Measurements from ENCODE around the gene UNC5CL.
A peak's percentile ranks its signal among the peaks of the same experiment; 100 is the strongest.
"Not testable (repeated sequence)": the region's sequence is repeated elsewhere in the genome, so short reads cannot be mapped to it uniquely, and the experiment has no call there.

The UNC5CL gene

GRCh38 chr6:41037107-41037900 is 1.7 kb downstream of the UNC5CL start:
- peak; percentile 11 for DNase-seq

GRCh38 chr6:41036601-41037000 is 2.4 kb downstream of the UNC5CL start:
- DNase-seq, result no peak

- no peak for DNase-seq
Measured at GRCh38 chr6:41036186-41036585, 2.8 kb downstream of the UNC5CL start.

- no peak for DNase-seq
Measured at GRCh38 chr6:41033776-41034175, 5.2 kb downstream of the UNC5CL start.

- no peak for DNase-seq
Measured at GRCh38 chr6:41032830-41033229, 6.2 kb downstream of the UNC5CL start.

GRCh38 chr6:41028561-41029412 is 10.2 kb downstream of the UNC5CL start:
- no peak for DNase-seq

- DNase-seq, result peak; percentile 72
Measured at GRCh38 chr6:41027799-41028560, 11.0 kb downstream of the UNC5CL start.

GRCh38 chr6:41027241-41027640 is 11.8 kb downstream of the UNC5CL start:
- DNase-seq, result no peak

GRCh38 chr6:41025966-41026530 is 13.0 kb downstream of the UNC5CL start:
- DNase-seq, result no peak

GRCh38 chr6:41023114-41023513 is 15.9 kb downstream of the UNC5CL start:
- DNase-seq, result no peak

- DNase-seq, result peak; percentile 16
Measured at GRCh38 chr6:41022294-41022693, 16.7 kb downstream of the UNC5CL start.

- DNase-seq, result peak; percentile 68
Measured at GRCh38 chr6:41021832-41022231, 17.2 kb downstream of the UNC5CL start.

- no peak for DNase-seq
Measured at GRCh38 chr6:41017663-41018062, 21.4 kb downstream of the UNC5CL start.

GRCh38 chr6:41015860-41016259 is 23.2 kb downstream of the UNC5CL start:
- not testable (repeated sequence) for DNase-seq

- DNase-seq, result no peak
Measured at GRCh38 chr6:41014780-41015179, 24.2 kb downstream of the UNC5CL start.

- DNase-seq, result no peak
Measured at GRCh38 chr6:41013466-41014153, 25.4 kb downstream of the UNC5CL start.

- DNase-seq, result no peak
Measured at GRCh38 chr6:41011673-41012072, 27.3 kb downstream of the UNC5CL start.

GRCh38 chr6:41009669-41010068 is 29.4 kb downstream of the UNC5CL start:
- DNase-seq, result no peak

GRCh38 chr6:41008011-41008410 is 31.0 kb downstream of the UNC5CL start:
- no peak for DNase-seq

- DNase-seq, result not testable (repeated sequence)
Measured at GRCh38 chr6:41006980-41007379, 32.0 kb downstream of the UNC5CL start.

- DNase-seq, result peak; percentile 46
Measured at GRCh38 chr6:41006217-41006616, 32.8 kb downstream of the UNC5CL start.

- DNase-seq, result no peak
Measured at GRCh38 chr6:41002168-41002567, 36.9 kb downstream of the UNC5CL start.
